Measurements from ENCODE around the gene KRTAP13-3. TPM values are rescaled to one million over a fixed set of nuclear protein-coding genes. Genes with fewer than 3 reads are reported as not detected.

KRTAP13-3 gene
- not detected for total RNA-seq

GRCh38 chr21:30425826-30426225 lies at the start of gene KRTAP13-3:
Gene KRTAP13-3, minus strand, starts transcription at chr21:30425926. Its CDS starts 14 bp downstream, at chr21:30425912.

GRCh38 chr21:30439975-30440374 lies 14.2 kb upstream of the KRTAP13-3 start, which contains the start of gene KRTAP15-1:
Gene KRTAP15-1, plus strand, starts transcription at chr21:30440275. Its CDS starts 53 bp downstream, at chr21:30440328.

DNA sequence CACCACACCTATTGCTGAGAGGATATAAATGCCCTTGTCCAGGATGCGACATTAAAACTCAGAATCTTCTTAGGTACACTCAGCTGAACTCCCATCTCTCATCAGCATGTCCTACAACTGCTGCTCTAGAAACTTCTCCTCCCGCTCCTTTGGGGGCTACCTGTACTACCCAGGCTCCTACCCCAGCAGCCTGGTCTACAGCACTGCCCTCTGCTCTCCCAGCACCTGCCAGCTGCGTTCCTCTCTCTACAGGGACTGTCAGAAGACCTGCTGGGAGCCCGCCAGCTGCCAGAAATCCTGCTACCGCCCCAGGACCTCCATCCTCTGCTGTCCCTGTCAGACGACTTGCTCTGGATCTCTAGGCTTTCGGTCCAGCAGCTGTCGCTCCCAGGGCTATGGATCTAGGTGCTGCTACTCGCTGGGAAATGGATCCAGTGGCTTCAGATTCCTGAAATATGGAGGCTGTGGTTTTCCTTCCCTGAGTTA lies 4.5 kb upstream of the KRTAP13-3 start, which contains the start of gene KRTAP13-4:
TSS of gene KRTAP13-4 (plus strand) at position 51 of the 486 bp plus-strand sequence. CDS start at position 107, 56 bp downstream.

GRCh38 chr21:30395731-30396130 lies 30.0 kb downstream of the KRTAP13-3 start, which contains the start of gene KRTAP13-1:
Gene KRTAP13-1, plus strand, starts transcription at chr21:30396031. Its CDS starts 56 bp downstream, at chr21:30396087.

Other genes starting within 250 kb of the KRTAP13-3 start
- gene CLDN8, start 209.8 kb downstream of the KRTAP13-3 start, total RNA-seq, result not detected
- not detected for gene KRTAP24-1, start 143.0 kb downstream of the KRTAP13-3 start, total RNA-seq
- gene KRTAP25-1, start 136.4 kb downstream of the KRTAP13-3 start, total RNA-seq, result not detected
- not detected for gene KRTAP26-1, start 105.6 kb downstream of the KRTAP13-3 start, total RNA-seq
- not detected for gene KRTAP27-1, start 88.2 kb downstream of the KRTAP13-3 start, total RNA-seq
- not detected for gene KRTAP23-1, start 77.3 kb downstream of the KRTAP13-3 start, total RNA-seq
- not detected for gene KRTAP13-2, start 53.7 kb downstream of the KRTAP13-3 start, total RNA-seq
- not detected for gene KRTAP13-1, start 29.9 kb downstream of the KRTAP13-3 start, total RNA-seq
- not detected for gene KRTAP13-4, start 4.3 kb upstream of the KRTAP13-3 start, total RNA-seq
- not detected for gene KRTAP15-1, start 14.3 kb upstream of the KRTAP13-3 start, total RNA-seq
- not detected for gene KRTAP19-1, start 54.4 kb upstream of the KRTAP13-3 start, total RNA-seq
- not detected for gene KRTAP19-2, start 61.5 kb upstream of the KRTAP13-3 start, total RNA-seq
- not detected for gene KRTAP19-3, start 66.1 kb upstream of the KRTAP13-3 start, total RNA-seq
- gene KRTAP19-4, start 71.2 kb upstream of the KRTAP13-3 start, total RNA-seq, result not detected
- gene KRTAP19-5, start 76.2 kb upstream of the KRTAP13-3 start, total RNA-seq, result not detected
- gene KRTAP19-6, start 115.9 kb upstream of the KRTAP13-3 start, total RNA-seq, result not detected
- gene KRTAP19-7, start 135.4 kb upstream of the KRTAP13-3 start, total RNA-seq, result not detected
- not detected for gene KRTAP22-2, start 164.5 kb upstream of the KRTAP13-3 start, total RNA-seq
- not detected for gene KRTAP6-3, start 166.5 kb upstream of the KRTAP13-3 start, total RNA-seq
- not detected for gene KRTAP6-2, start 173.0 kb upstream of the KRTAP13-3 start, total RNA-seq
- gene KRTAP22-1, start 175.2 kb upstream of the KRTAP13-3 start, total RNA-seq, result not detected
- not detected for gene KRTAP6-1, start 188.0 kb upstream of the KRTAP13-3 start, total RNA-seq
- not detected for gene KRTAP20-1, start 190.5 kb upstream of the KRTAP13-3 start, total RNA-seq
- gene KRTAP20-4, start 194.7 kb upstream of the KRTAP13-3 start, total RNA-seq, result not detected
- gene KRTAP20-2, start 209.3 kb upstream of the KRTAP13-3 start, total RNA-seq, result not detected
- not detected for gene KRTAP20-3, start 216.9 kb upstream of the KRTAP13-3 start, total RNA-seq

Data from diencephalon (tissue), 1 donor.